ENCODE results near the gene SSR4.

SSR4 gene

GRCh38 chrX:153829799-153830639 lies 35.6 kb downstream of the SSR4 start, which contains the start of gene PDZD4:
PDZD4 (minus strand) TSS chrX:153830544; CDS start chrX:153830298, 246 bp downstream.
- no peak for DNase-seq (ENCODE audit: low spot score)

- no peak for DNase-seq (ENCODE audit: low spot score)
Measured at GRCh38 chrX:153830640-153831428, 36.4 kb downstream of the SSR4 start.

- DNase-seq (ENCODE audit: low spot score) = no peak
Measured at GRCh38 chrX:153831429-153832150, 37.1 kb downstream of the SSR4 start.

GRCh38 chrX:153832728-153833127 lies 38.3 kb downstream of the SSR4 start:
- DNase-seq (ENCODE audit: low spot score) = no peak

- no peak for DNase-seq (ENCODE audit: low spot score)
Measured at GRCh38 chrX:153836921-153837320, 42.5 kb downstream of the SSR4 start.

GRCh38 chrX:153844509-153845082 lies 50.1 kb downstream of the SSR4 start:
- DNase-seq (ENCODE audit: low spot score) = no peak

GRCh38 chrX:153845195-153845594 lies 50.7 kb downstream of the SSR4 start:
- no peak for DNase-seq (ENCODE audit: low spot score)

GRCh38 chrX:153845842-153846241 lies 51.4 kb downstream of the SSR4 start:
- no peak for DNase-seq (ENCODE audit: low spot score)

Measured in left forelimb (tissue), 1 donor.